ACC112 (cell line): ENCODE measurements around the gene LDB3.

ENCODE experiments used
- H2AFZ ChIP-seq: fragments of 200-600 bp; sonication (generic); one replicate; pipeline ENCODE4 v1.6.0; 2017; ENCODE audit warnings: antibody characterized with exemption, low read length; ENCODE audit not compliant: unreplicated experiment
- H3K27ac ChIP-seq: fragments of 200-600 bp; sonication (generic); 2 replicates; pipeline ENCODE4 v1.5.1; 2014; ENCODE audit warnings: low read depth, mild to moderate bottlenecking, antibody characterized with exemption, low read length, moderate library complexity
- H3K27me3 ChIP-seq: fragments of 200-600 bp; sonication (generic); 2 replicates; pipeline ENCODE4 v1.6.1; 2014; ENCODE audit warnings: mild to moderate bottlenecking, antibody characterized with exemption, low read length, moderate library complexity, mixed read lengths; ENCODE audit not compliant: insufficient read depth
- H3K36me3 ChIP-seq: fragments of 200-600 bp; sonication (generic); 2 replicates; pipeline ENCODE4 v1.6.1; 2016; ENCODE audit warnings: mild to moderate bottlenecking, antibody characterized with exemption, low read length, moderate library complexity, mixed read lengths; ENCODE audit not compliant: insufficient read depth
- H3K4me1 ChIP-seq: fragments of 200-600 bp; sonication (generic); one replicate; pipeline ENCODE4 v1.6.1; 2016; ENCODE audit warnings: low read length, mixed read lengths; ENCODE audit not compliant: insufficient read depth, unreplicated experiment, control insufficient read depth
- H3K4me3 ChIP-seq: fragments of 200-600 bp; sonication (generic); 2 replicates; pipeline ENCODE4 v1.5.1; 2014; ENCODE audit warnings: mild to moderate bottlenecking, low read depth, low read length
- H3K79me2 ChIP-seq: fragments of 200-600 bp; sonication (generic); one replicate; pipeline ENCODE4 v1.6.0; 2016; ENCODE audit warnings: low read length; ENCODE audit not compliant: control insufficient read depth, unreplicated experiment, insufficient read depth

LDB3 gene

DNA sequence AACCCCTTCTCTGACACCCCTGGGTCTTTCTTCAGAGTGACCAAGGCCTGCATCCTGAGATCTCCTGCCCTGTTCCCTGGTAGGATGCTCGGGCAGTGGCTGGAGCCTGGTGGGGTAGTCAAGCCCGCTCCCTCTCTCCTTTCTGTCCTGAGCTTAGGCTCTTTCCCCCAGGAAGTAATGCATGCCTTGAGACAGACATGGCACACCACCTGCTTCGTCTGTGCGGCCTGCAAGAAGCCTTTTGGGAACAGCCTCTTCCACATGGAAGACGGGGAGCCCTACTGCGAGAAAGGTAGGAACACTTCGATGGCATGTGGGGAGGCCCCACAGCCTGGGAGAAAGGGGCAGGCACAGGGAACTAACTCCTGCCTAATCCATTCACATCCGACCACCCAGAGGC is 50.2 kb downstream of the LDB3 start:
- Histone ChIP-seq H3K27ac (no peak overlapping the region), H3K4me1 (no peaks in the 10 kb centered on the region), H3K27me3 (peaks cover 4% of the 10 kb centered on the region), H3K79me2 (no peaks in the 10 kb centered on the region), H2AFZ (no peak overlapping the region), H3K4me3 (no peak overlapping the region), H3K36me3 (no peaks in the 10 kb centered on the region)

DNA sequence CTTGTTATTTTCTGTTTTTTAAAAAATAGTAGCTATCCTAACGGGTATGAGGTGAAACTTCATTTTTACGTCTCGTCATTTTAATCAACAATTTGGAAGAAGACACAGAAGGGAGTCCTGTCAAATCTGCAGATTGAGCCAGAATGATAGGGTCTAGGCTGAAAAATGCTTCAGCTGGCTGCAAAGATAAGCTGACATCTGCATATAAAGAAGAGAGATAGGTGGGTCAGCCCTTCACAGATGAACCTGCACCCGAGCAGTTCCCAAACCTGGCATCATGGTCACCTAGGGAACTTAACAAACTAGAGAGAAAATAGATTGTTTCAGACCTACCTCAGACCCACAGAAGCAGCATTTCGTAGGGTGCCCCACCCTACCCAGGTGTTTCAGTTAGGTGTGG is 52.9 kb downstream of the LDB3 start:
- peaks cover 4% of the 10 kb centered on the region for H3K27me3 ChIP-seq
- no peak overlapping the region for H3K27ac ChIP-seq
- H3K36me3 ChIP-seq: no peaks in the 10 kb centered on the region
- no peaks in the 10 kb centered on the region for H3K4me1 ChIP-seq
- H2AFZ ChIP-seq: no peak overlapping the region
- no peaks in the 10 kb centered on the region for H3K79me2 ChIP-seq
- H3K4me3 ChIP-seq: no peak overlapping the region

GRCh38 chr10:86723009-86723408 is 54.7 kb downstream of the LDB3 start:
- Histone ChIP-seq H3K4me3 (no peak overlapping the region), H3K4me1 (no peaks in the 10 kb centered on the region), H3K79me2 (no peaks in the 10 kb centered on the region), H2AFZ (no peak overlapping the region), H3K27me3 (peaks cover 4% of the 10 kb centered on the region), H3K27ac (no peak overlapping the region), H3K36me3 (no peaks in the 10 kb centered on the region)

GRCh38 chr10:86724445-86724844 is 56.1 kb downstream of the LDB3 start:
- no peaks in the 10 kb centered on the region for H3K79me2 ChIP-seq
- no peaks in the 10 kb centered on the region for H3K36me3 ChIP-seq
- H3K27ac ChIP-seq: no peak overlapping the region
- peaks cover 4% of the 10 kb centered on the region for H3K27me3 ChIP-seq
- H2AFZ ChIP-seq: no peak overlapping the region
- H3K4me1 ChIP-seq: no peaks in the 10 kb centered on the region
- H3K4me3 ChIP-seq: no peak overlapping the region

DNA sequence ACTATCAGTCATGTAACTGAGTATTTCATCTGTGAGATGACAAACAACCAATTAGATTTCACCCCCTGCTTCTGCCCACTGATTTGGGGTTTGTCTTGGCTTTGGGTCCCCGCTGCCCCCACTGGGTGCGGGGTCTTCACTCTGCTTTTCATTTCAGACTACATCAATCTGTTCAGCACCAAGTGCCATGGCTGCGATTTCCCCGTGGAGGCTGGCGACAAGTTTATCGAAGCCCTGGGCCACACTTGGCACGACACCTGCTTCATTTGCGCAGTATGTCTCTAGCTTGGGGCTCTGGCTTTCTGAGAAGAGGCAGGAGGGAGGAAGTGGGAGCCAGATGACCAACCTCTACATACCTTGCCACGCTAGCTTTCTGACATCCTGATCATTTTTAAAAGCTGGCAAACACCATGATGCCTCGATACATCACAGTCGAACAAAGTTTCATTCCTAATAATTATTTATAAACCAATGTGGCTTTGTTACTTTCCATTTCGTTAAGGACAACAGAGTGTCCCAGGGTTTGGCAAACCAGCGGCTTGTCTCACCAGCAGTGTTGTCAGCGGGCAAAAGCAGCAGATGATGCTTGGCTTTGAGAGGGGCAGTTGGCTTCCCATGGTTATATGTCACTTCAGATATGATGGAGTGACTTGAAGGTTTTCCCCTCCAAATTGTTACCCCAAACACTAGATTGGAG is 57.8 kb downstream of the LDB3 start:
- Histone ChIP-seq H3K79me2 (no peaks in the 10 kb centered on the region), H3K4me3 (no peak overlapping the region), H2AFZ (no peak overlapping the region), H3K36me3 (no peaks in the 10 kb centered on the region), H3K4me1 (peaks cover 4% of the 10 kb centered on the region), H3K27ac (no peak overlapping the region), H3K27me3 (peaks cover 3% of the 10 kb centered on the region)

- H3K27me3 ChIP-seq: no peaks in the 10 kb centered on the region; the same call in 1 of the 2 replicates
- H3K27ac ChIP-seq: no peak overlapping the region
- H3K4me1 ChIP-seq: peaks cover 4% of the 10 kb centered on the region
- no peaks in the 10 kb centered on the region for H3K79me2 ChIP-seq
- no peak overlapping the region for H2AFZ ChIP-seq
- H3K36me3 ChIP-seq: no peaks in the 10 kb centered on the region
- no peak overlapping the region for H3K4me3 ChIP-seq
Measured at GRCh38 chr10:86726677-86726999, 58.3 kb downstream of the LDB3 start.

DNA sequence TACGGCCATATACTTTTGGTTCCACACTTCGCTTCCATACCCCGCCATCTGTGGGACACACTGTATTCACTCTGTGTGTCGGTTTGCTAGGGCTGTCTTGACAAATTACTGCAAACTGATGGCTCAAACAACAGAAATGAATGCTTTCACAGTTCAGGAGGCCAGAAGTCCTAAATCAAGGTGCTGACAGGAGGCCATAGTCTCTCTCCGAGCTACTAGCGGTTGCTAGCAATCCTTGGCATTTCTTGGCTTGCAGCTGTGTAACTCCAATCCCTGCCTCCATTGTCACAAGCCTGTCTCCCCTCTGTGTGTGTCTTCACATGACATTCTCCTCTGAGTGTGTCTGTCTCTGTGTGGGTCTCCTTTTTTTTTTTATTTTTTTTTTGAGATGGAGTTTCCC is 59.2 kb downstream of the LDB3 start:
- H3K4me3 ChIP-seq: no peak overlapping the region
- peaks cover 4% of the 10 kb centered on the region for H3K4me1 ChIP-seq
- H3K36me3 ChIP-seq: no peaks in the 10 kb centered on the region
- H3K27ac ChIP-seq: no peak overlapping the region
- no peak overlapping the region for H2AFZ ChIP-seq
- H3K27me3 ChIP-seq: no peaks in the 10 kb centered on the region; the same call in 1 of the 2 replicates
- H3K79me2 ChIP-seq: no peaks in the 10 kb centered on the region

DNA sequence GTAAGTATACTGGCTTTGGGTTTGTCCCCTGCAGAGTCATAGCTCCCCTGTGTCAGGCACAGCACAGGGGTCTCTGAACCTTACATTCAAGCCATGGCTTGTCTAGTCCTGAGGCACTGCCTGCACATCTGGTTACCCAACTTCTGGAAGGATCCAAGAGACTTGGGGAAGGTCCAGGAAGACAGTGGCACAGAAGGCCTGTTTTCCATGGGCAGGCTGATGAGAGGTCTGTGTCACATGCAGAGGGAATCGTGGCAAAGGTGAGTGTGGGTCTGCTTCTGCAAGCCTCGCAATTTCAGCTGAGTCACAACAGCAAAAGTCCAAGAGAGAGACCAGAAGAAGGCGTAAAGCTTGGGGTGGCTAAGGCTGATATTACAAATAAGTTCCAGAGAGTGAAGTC is 59.7 kb downstream of the LDB3 start:
- Histone ChIP-seq H3K4me3 (no peak overlapping the region), H3K27me3 (no peaks in the 10 kb centered on the region; the same call in 1 of the 2 replicates), H2AFZ (no peak overlapping the region), H3K36me3 (no peaks in the 10 kb centered on the region), H3K4me1 (peaks cover 4% of the 10 kb centered on the region), H3K27ac (no peak overlapping the region), H3K79me2 (no peaks in the 10 kb centered on the region)

- Histone ChIP-seq H3K4me3 (no peak overlapping the region), H3K27ac (no peak overlapping the region), H3K36me3 (no peaks in the 10 kb centered on the region), H3K27me3 (no peaks in the 10 kb centered on the region; the same call in 1 of the 2 replicates), H2AFZ (no peak overlapping the region), H3K79me2 (no peaks in the 10 kb centered on the region), H3K4me1 (peaks cover 4% of the 10 kb centered on the region)
Measured at GRCh38 chr10:86729677-86730076, 61.4 kb downstream of the LDB3 start.

GRCh38 chr10:86730227-86730626 is 61.9 kb downstream of the LDB3 start:
- Histone ChIP-seq H3K79me2 (no peaks in the 10 kb centered on the region), H3K27ac (no peak overlapping the region), H3K27me3 (no peaks in the 10 kb centered on the region; the same call in 1 of the 2 replicates), H3K4me3 (no peak overlapping the region), H3K4me1 (peaks cover 4% of the 10 kb centered on the region), H3K36me3 (no peaks in the 10 kb centered on the region), H2AFZ (no peak overlapping the region)

- H3K36me3 ChIP-seq: no peaks in the 10 kb centered on the region
- peaks cover 4% of the 10 kb centered on the region for H3K4me1 ChIP-seq
- no peak overlapping the region for H3K4me3 ChIP-seq
- H3K27ac ChIP-seq: no peak overlapping the region
- no peak overlapping the region for H2AFZ ChIP-seq
- no peaks in the 10 kb centered on the region for H3K27me3 ChIP-seq
- no peaks in the 10 kb centered on the region for H3K79me2 ChIP-seq
Measured at GRCh38 chr10:86732771-86733170, 64.5 kb downstream of the LDB3 start.
